WTC11 (cell line): Measurements from ENCODE around the gene CHRM2. TPM values are rescaled to one million over a fixed set of nuclear protein-coding genes. Genes with fewer than 3 reads are reported as not detected.

Experiments used
- ATAC-seq: fragments of 200-7000 bp; cut with Tn5 transposase; 2 replicates; pipeline ENCODE4 v1.10.0; 2021; ENCODE audit warnings: mild to moderate bottlenecking, moderate library complexity
- CTCF ChIA-PET: fragments of 300-600 bp; sonication (Branson Sonifier 250); formaldehyde crosslinking; loops from one replicate; lab custom pipeline; 2021; ENCODE audit warnings: antibody characterized with exemption; lab: Charles Lee
- POLR2A ChIA-PET: fragments of 350-600 bp; sonication (Branson Sonifier 250); formaldehyde crosslinking; loops from one replicate; lab custom pipeline; 2021; ENCODE audit warnings: antibody characterized with exemption; lab: Charles Lee
- DNase-seq: peaks from one replicate; pipeline ENCODE4 v3.0.0; 2021; ENCODE audit warnings: low spot score
- H3K27ac Mint-ChIP-seq: 2 replicates; pipeline ENCODE4 v1.8.0; 2021; ENCODE audit warnings: mixed read lengths
- H3K27me3 Mint-ChIP-seq: 2 replicates; pipeline ENCODE4 v1.8.0; 2021; ENCODE audit warnings: low read depth, mild to moderate bottlenecking, moderate library complexity, mixed read lengths
- H3K36me3 Mint-ChIP-seq: 2 replicates; pipeline ENCODE4 v1.8.0; 2021; ENCODE audit warnings: mixed read lengths
- H3K4me1 Mint-ChIP-seq: 2 replicates; pipeline ENCODE4 v1.8.0; 2022; ENCODE audit warnings: mixed read lengths
- H3K4me3 Mint-ChIP-seq: 2 replicates; pipeline ENCODE4 v1.8.0; 2021; ENCODE audit warnings: mild to moderate bottlenecking, moderate library complexity, mixed read lengths
- H3K9me3 Mint-ChIP-seq: 2 replicates; pipeline ENCODE4 v1.8.0; 2021; ENCODE audit warnings: mixed read lengths
- CREM ChIP-seq: sonication (generic); formaldehyde crosslinking; IDR thresholded peaks from 2 replicates; pipeline ENCODE4 v1.8.1; 2022; ENCODE audit warnings: mild to moderate bottlenecking, missing genetic modification reagents, moderate library complexity
- GRHL2 ChIP-seq: fragments of 250-450 bp; sonication (Bioruptor Pico); IDR thresholded peaks from 2 replicates; pipeline ENCODE4 v1.8.0; 2022; ENCODE audit warnings: mild to moderate bottlenecking, moderate library complexity; ENCODE audit not compliant: insufficient replicate concordance, severe bottlenecking
- NR2C2 ChIP-seq: sonication (generic); formaldehyde crosslinking; IDR thresholded peaks from 2 replicates; pipeline ENCODE4 v1.8.0; 2022; ENCODE audit warnings: mild to moderate bottlenecking, missing genetic modification reagents
- PRRX2 ChIP-seq: fragments of 250-450 bp; sonication (Bioruptor Pico); IDR thresholded peaks from 2 replicates; pipeline ENCODE4 v1.8.0; 2021; ENCODE audit warnings: mild to moderate bottlenecking
- SOX15 ChIP-seq: fragments of 250-450 bp; sonication (Bioruptor Pico); IDR thresholded peaks from 2 replicates; pipeline ENCODE4 v1.9.0; 2021; ENCODE audit warnings: mild to moderate bottlenecking
- TEAD1 ChIP-seq: sonication (generic); formaldehyde crosslinking; IDR thresholded peaks from 2 replicates; pipeline ENCODE4 v1.8.0; 2022; ENCODE audit warnings: mild to moderate bottlenecking, missing genetic modification reagents
- ZNF121 ChIP-seq: sonication (generic); formaldehyde crosslinking; IDR thresholded peaks from 2 replicates; pipeline ENCODE4 v1.8.0; 2023; ENCODE audit warnings: missing genetic modification reagents
- ZNF232 ChIP-seq: sonication (generic); formaldehyde crosslinking; IDR thresholded peaks from 2 replicates; pipeline ENCODE4 v1.8.0; 2022; ENCODE audit warnings: mild to moderate bottlenecking, missing genetic modification reagents
- ZNF396 ChIP-seq: fragments of 250-450 bp; sonication (Bioruptor Pico); IDR thresholded peaks from 2 replicates; pipeline ENCODE4 v1.8.0; 2021; ENCODE audit warnings: mild to moderate bottlenecking, moderate library complexity, borderline replicate concordance
- ZNF423 ChIP-seq: fragments of 250-450 bp; sonication (Bioruptor Pico); IDR thresholded peaks from 2 replicates; pipeline ENCODE4 v2.1.2; 2022; ENCODE audit warnings: mild to moderate bottlenecking, moderate library complexity
- total RNA-seq: library from RNA; stranded (reverse); gene quantifications from 3 replicates; pipeline ENCODE4 v1.2.3, GENCODE V29; 2021
- TF ChIP-seq, protein P1 (sequence below): sonication (generic); formaldehyde crosslinking; IDR thresholded peaks from 2 replicates; pipeline ENCODE4 v1.8.1; 2023; ENCODE audit warnings: mild to moderate bottlenecking, missing genetic modification reagents
- TF ChIP-seq, protein P2 (sequence below): sonication (generic); formaldehyde crosslinking; conservative IDR thresholded peaks from 2 replicates; pipeline ENCODE4 v1.8.1; 2023; ENCODE audit warnings: mild to moderate bottlenecking, low read depth, missing genetic modification reagents, moderate library complexity
- TF ChIP-seq, protein P3 (sequence below): fragments of 250-450 bp; sonication (Bioruptor Pico); IDR thresholded peaks from 2 replicates; pipeline ENCODE4 v2.1.2; 2022; ENCODE audit warnings: mild to moderate bottlenecking, moderate library complexity
- TF ChIP-seq, protein P4 (sequence below): sonication (generic); formaldehyde crosslinking; conservative IDR thresholded peaks from 2 replicates; pipeline ENCODE4 v1.8.1; 2022; ENCODE audit warnings: mild to moderate bottlenecking, missing genetic modification reagents
- TF ChIP-seq, protein P5 (sequence below): fragments of 200-600 bp; IDR thresholded peaks from 2 replicates; pipeline ENCODE4 v1.8.0; 2022; ENCODE audit warnings: antibody characterized with exemption
- TF ChIP-seq, protein P6 (sequence below): sonication (generic); formaldehyde crosslinking; IDR thresholded peaks from 2 replicates; pipeline ENCODE4 v1.8.1; 2022; ENCODE audit warnings: missing genetic modification reagents, borderline replicate concordance
- TF ChIP-seq, protein P7 (sequence below): sonication (generic); formaldehyde crosslinking; IDR thresholded peaks from 2 replicates; pipeline ENCODE4 v1.8.0; 2023; ENCODE audit warnings: missing genetic modification reagents
- TF ChIP-seq, protein P8 (sequence below): sonication (generic); formaldehyde crosslinking; IDR thresholded peaks from 2 replicates; pipeline ENCODE4 v1.8.1; 2023; ENCODE audit warnings: mild to moderate bottlenecking, moderate library complexity, missing genetic modification reagents
- TF ChIP-seq, protein P9 (sequence below): sonication (generic); formaldehyde crosslinking; IDR thresholded peaks from 2 replicates; pipeline ENCODE4 v1.8.0; 2022; ENCODE audit warnings: mild to moderate bottlenecking, missing genetic modification reagents
- TF ChIP-seq, protein P10 (sequence below): sonication (generic); formaldehyde crosslinking; IDR thresholded peaks from 2 replicates; pipeline ENCODE4 v1.8.1; 2022; ENCODE audit warnings: mild to moderate bottlenecking, missing genetic modification reagents, moderate library complexity, borderline replicate concordance

Gene CHRM2
- total RNA-seq, 1 experiment from 2014 or later, result 0.15 TPM

DNA sequence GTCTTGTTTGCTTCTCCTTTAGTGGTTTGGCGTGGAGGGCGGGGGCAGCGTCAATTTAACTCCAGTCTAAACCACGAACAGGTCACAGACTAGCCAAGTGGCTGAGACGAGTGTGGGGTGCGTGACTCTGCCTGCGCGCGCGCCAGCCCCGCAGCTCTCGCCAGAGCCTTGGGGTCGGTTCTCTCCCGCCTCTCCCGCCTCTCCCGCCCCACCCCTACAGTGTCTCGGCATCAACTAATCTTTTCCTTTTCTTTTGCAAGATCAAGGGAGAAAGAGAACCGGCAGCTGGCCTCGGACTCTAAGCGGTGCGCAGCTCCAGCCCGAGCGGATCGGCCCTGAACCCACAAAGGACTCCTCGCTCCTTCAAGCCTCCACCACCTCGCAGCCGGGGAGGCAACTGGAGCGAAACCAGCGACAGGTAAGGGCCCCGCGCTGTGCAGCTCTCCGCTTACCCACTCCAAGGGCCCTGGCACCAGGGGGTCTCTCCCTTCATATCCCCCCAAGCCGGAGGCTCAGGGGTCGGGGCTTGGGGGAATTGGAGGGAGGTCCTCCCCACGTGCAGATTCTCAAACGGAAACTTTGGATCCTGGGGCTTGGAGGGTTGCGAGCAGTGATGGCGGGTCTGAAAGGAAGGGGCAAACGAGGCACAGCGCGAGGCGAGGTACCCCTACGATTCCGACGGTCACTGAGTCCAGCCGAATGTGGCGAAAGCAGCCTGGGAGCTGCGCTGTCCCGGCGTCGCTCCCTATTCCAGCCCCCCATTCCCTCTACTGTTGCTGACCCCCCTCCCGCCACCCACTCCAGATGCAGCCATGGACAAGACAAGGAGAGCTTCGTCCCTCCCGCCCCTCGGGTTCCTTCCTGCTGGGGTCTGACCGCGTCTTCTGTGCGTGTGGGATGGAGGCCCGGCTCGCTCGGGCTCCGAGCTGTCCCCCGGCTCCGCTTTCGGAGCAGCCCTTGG, 829 bp downstream of the CHRM2 start:
- Mint-ChIP-seq H3K36me3 (no peaks in the 10 kb centered on the region), H3K4me3 (peak overlapping the region; percentile 81), H3K9me3 (no peaks in the 10 kb centered on the region), H3K27ac (no peak overlapping the region), H3K4me1 (peaks cover 31% of the 10 kb centered on the region), H3K27me3 (peaks cover 71% of the 10 kb centered on the region)
- ChIA-PET CTCF (interaction anchor here (1.0 to 1.8 kb wide), 6 partner anchors 11 to 754 kb away, joined by 3 to 5 read pairs (median 4); no protein-coding TSS in a partner anchor), POLR2A (interaction anchor here (0.6 to 0.9 kb wide), 2 partner anchors 10 to 127 kb away, joined by 3 read pairs; no protein-coding TSS in a partner anchor)
- DNase-seq (peak; percentile 40), ATAC-seq (peak; percentile 41)
- TF ChIP-seq, protein P1, sequence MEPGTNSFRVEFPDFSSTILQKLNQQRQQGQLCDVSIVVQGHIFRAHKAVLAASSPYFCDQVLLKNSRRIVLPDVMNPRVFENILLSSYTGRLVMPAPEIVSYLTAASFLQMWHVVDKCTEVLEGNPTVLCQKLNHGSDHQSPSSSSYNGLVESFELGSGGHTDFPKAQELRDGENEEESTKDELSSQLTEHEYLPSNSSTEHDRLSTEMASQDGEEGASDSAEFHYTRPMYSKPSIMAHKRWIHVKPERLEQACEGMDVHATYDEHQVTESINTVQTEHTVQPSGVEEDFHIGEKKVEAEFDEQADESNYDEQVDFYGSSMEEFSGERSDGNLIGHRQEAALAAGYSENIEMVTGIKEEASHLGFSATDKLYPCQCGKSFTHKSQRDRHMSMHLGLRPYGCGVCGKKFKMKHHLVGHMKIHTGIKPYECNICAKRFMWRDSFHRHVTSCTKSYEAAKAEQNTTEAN (CRISPR knock-in tag), result no peak
- TF ChIP-seq GRHL2 (no peak), ZNF121 (CRISPR knock-in tag) (no peak), PRRX2 (CRISPR knock-in tag) (no peak), ZNF423 (no peak), SOX15 (CRISPR knock-in tag) (no peak), NR2C2 (no peak), ZNF396 (CRISPR knock-in tag) (no peak), ZNF232 (CRISPR knock-in tag) (no peak), TEAD1 (CRISPR knock-in tag) (no peak), CREM (CRISPR knock-in tag) (peak; percentile 70; the same call in 1 of the 2 replicates)
- TF ChIP-seq, protein P2, sequence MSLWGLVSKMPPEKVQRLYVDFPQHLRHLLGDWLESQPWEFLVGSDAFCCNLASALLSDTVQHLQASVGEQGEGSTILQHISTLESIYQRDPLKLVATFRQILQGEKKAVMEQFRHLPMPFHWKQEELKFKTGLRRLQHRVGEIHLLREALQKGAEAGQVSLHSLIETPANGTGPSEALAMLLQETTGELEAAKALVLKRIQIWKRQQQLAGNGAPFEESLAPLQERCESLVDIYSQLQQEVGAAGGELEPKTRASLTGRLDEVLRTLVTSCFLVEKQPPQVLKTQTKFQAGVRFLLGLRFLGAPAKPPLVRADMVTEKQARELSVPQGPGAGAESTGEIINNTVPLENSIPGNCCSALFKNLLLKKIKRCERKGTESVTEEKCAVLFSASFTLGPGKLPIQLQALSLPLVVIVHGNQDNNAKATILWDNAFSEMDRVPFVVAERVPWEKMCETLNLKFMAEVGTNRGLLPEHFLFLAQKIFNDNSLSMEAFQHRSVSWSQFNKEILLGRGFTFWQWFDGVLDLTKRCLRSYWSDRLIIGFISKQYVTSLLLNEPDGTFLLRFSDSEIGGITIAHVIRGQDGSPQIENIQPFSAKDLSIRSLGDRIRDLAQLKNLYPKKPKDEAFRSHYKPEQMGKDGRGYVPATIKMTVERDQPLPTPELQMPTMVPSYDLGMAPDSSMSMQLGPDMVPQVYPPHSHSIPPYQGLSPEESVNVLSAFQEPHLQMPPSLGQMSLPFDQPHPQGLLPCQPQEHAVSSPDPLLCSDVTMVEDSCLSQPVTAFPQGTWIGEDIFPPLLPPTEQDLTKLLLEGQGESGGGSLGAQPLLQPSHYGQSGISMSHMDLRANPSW (CRISPR knock-in tag), result no peak
- TF ChIP-seq, protein P3, sequence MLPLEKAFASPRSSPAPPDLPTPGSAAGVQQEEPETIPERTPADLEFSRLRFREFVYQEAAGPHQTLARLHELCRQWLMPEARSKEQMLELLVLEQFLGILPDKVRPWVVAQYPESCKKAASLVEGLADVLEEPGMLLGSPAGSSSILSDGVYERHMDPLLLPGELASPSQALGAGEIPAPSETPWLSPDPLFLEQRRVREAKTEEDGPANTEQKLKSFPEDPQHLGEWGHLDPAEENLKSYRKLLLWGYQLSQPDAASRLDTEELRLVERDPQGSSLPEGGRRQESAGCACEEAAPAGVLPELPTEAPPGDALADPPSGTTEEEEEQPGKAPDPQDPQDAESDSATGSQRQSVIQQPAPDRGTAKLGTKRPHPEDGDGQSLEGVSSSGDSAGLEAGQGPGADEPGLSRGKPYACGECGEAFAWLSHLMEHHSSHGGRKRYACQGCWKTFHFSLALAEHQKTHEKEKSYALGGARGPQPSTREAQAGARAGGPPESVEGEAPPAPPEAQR (CRISPR knock-in tag), result no peak
- TF ChIP-seq, protein P4, sequence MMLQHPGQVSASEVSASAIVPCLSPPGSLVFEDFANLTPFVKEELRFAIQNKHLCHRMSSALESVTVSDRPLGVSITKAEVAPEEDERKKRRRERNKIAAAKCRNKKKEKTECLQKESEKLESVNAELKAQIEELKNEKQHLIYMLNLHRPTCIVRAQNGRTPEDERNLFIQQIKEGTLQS (CRISPR knock-in tag), result no peak
- TF ChIP-seq, protein P5, sequence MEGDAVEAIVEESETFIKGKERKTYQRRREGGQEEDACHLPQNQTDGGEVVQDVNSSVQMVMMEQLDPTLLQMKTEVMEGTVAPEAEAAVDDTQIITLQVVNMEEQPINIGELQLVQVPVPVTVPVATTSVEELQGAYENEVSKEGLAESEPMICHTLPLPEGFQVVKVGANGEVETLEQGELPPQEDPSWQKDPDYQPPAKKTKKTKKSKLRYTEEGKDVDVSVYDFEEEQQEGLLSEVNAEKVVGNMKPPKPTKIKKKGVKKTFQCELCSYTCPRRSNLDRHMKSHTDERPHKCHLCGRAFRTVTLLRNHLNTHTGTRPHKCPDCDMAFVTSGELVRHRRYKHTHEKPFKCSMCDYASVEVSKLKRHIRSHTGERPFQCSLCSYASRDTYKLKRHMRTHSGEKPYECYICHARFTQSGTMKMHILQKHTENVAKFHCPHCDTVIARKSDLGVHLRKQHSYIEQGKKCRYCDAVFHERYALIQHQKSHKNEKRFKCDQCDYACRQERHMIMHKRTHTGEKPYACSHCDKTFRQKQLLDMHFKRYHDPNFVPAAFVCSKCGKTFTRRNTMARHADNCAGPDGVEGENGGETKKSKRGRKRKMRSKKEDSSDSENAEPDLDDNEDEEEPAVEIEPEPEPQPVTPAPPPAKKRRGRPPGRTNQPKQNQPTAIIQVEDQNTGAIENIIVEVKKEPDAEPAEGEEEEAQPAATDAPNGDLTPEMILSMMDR, result no peak
- TF ChIP-seq, protein P6, sequence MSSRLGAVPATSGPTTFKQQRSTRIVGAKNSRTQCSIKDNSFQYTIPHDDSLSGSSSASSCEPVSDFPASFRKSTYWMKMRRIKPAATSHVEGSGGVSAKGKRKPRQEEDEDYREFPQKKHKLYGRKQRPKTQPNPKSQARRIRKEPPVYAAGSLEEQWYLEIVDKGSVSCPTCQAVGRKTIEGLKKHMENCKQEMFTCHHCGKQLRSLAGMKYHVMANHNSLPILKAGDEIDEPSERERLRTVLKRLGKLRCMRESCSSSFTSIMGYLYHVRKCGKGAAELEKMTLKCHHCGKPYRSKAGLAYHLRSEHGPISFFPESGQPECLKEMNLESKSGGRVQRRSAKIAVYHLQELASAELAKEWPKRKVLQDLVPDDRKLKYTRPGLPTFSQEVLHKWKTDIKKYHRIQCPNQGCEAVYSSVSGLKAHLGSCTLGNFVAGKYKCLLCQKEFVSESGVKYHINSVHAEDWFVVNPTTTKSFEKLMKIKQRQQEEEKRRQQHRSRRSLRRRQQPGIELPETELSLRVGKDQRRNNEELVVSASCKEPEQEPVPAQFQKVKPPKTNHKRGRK, result no peak
- TF ChIP-seq, protein P7, sequence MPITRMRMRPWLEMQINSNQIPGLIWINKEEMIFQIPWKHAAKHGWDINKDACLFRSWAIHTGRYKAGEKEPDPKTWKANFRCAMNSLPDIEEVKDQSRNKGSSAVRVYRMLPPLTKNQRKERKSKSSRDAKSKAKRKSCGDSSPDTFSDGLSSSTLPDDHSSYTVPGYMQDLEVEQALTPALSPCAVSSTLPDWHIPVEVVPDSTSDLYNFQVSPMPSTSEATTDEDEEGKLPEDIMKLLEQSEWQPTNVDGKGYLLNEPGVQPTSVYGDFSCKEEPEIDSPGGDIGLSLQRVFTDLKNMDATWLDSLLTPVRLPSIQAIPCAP (CRISPR knock-in tag), result 0 out of 2 replicates have a peak, but pooled peaks have one; percentile 25
- TF ChIP-seq, protein P8, sequence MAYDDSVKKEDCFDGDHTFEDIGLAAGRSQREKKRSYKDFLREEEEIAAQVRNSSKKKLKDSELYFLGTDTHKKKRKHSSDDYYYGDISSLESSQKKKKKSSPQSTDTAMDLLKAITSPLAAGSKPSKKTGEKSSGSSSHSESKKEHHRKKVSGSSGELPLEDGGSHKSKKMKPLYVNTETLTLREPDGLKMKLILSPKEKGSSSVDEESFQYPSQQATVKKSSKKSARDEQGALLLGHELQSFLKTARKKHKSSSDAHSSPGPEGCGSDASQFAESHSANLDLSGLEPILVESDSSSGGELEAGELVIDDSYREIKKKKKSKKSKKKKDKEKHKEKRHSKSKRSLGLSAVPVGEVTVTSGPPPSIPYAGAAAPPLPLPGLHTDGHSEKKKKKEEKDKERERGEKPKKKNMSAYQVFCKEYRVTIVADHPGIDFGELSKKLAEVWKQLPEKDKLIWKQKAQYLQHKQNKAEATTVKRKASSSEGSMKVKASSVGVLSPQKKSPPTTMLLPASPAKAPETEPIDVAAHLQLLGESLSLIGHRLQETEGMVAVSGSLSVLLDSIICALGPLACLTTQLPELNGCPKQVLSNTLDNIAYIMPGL (CRISPR knock-in tag), result 0 out of 2 replicates have a peak, but pooled peaks have one; percentile 28
- TF ChIP-seq, protein P9, sequence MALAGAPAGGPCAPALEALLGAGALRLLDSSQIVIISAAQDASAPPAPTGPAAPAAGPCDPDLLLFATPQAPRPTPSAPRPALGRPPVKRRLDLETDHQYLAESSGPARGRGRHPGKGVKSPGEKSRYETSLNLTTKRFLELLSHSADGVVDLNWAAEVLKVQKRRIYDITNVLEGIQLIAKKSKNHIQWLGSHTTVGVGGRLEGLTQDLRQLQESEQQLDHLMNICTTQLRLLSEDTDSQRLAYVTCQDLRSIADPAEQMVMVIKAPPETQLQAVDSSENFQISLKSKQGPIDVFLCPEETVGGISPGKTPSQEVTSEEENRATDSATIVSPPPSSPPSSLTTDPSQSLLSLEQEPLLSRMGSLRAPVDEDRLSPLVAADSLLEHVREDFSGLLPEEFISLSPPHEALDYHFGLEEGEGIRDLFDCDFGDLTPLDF, result no peak
- TF ChIP-seq, protein P10, sequence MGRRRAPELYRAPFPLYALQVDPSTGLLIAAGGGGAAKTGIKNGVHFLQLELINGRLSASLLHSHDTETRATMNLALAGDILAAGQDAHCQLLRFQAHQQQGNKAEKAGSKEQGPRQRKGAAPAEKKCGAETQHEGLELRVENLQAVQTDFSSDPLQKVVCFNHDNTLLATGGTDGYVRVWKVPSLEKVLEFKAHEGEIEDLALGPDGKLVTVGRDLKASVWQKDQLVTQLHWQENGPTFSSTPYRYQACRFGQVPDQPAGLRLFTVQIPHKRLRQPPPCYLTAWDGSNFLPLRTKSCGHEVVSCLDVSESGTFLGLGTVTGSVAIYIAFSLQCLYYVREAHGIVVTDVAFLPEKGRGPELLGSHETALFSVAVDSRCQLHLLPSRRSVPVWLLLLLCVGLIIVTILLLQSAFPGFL (CRISPR knock-in tag), result no peak
